HG03571 (cell line): ENCODE data around the gene ZNF543.

Experiments used
- ATAC-seq: cut with Tn5 transposase; IDR thresholded peaks from one replicate; pipeline ENCODE4 v1.9.1; 2021; ENCODE audit not compliant: unreplicated experiment

The ZNF543 gene

DNA sequence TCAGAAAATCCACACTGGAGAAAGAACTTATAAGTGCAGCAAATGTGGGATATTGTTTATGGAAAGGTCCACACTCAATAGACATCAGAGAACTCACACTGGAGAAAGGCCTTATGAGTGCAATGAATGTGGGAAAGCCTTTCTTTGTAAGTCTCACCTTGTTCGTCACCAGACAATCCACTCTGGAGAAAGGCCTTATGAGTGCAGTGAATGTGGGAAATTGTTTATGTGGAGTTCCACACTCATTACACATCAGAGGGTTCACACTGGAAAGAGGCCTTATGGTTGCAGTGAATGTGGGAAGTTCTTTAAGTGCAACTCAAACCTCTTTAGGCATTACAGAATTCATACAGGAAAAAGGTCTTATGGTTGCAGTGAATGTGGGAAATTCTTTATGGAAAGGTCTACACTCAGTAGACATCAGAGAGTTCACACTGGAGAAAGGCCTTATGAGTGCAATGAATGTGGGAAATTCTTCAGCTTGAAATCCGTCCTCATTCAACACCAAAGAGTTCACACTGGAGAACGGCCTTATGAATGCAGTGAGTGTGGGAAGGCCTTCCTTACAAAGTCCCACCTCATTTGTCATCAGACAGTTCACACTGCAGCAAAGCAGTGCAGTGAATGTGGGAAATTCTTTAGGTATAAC, 57.4 kb downstream of the ZNF543 start:
- no peak for ATAC-seq
